Osteoblast (primary cell): ENCODE results near the gene ACVR1. TPM values are rescaled to one million over a fixed set of nuclear protein-coding genes. Genes with fewer than 3 reads are reported as not detected.

Experiments used
- DNase-seq: peaks from one replicate; pipeline ENCODE4 v3.0.0; 2011; ENCODE audit warnings: low spot score, mixed read lengths; ENCODE audit not compliant: insufficient read length; ENCODE audit errors: missing footprints
- H2AFZ ChIP-seq: 2 replicates; pipeline ENCODE4 v1.6.0; 2011; ENCODE audit warnings: mild to moderate bottlenecking, low read length
- H3K27ac ChIP-seq: 2 replicates; pipeline ENCODE4 v1.5.1; 2011; ENCODE audit warnings: mild to moderate bottlenecking, low read depth, low read length, moderate library complexity
- H3K27me3 ChIP-seq: 2 replicates; pipeline ENCODE4 v1.6.0; 2012; ENCODE audit warnings: mild to moderate bottlenecking, control low read depth, inconsistent platforms, low read length, moderate library complexity; ENCODE audit not compliant: insufficient read depth
- H3K36me3 ChIP-seq: 2 replicates; pipeline ENCODE4 v1.5.1; 2011; ENCODE audit warnings: mild to moderate bottlenecking, low read length, control low read depth, moderate library complexity; ENCODE audit not compliant: insufficient read depth
- H3K4me1 ChIP-seq: 2 replicates; pipeline ENCODE4 v1.5.1; 2011; ENCODE audit warnings: mild to moderate bottlenecking, low read length, control low read depth, moderate library complexity; ENCODE audit not compliant: insufficient read depth
- H3K4me2 ChIP-seq: 2 replicates; pipeline ENCODE4 v1.6.0; 2011; ENCODE audit warnings: mild to moderate bottlenecking, low read length; ENCODE audit not compliant: insufficient read depth
- H3K4me3 ChIP-seq: fragments of 200-600 bp; sonication (generic); 3 replicates; pipeline ENCODE4 v1.5.1; 2012; ENCODE audit warnings: mild to moderate bottlenecking, low read length, inconsistent platforms; ENCODE audit not compliant: insufficient read depth
- H3K79me2 ChIP-seq: 2 replicates; pipeline ENCODE4 v1.6.0; 2012; ENCODE audit warnings: mild to moderate bottlenecking, low read length, control low read depth, inconsistent platforms; ENCODE audit not compliant: insufficient read depth
- H3K9me3 ChIP-seq: 2 replicates; pipeline ENCODE4 v1.5.1; 2011; ENCODE audit warnings: low read depth, low read length, control low read depth
- H4K20me1 ChIP-seq: 2 replicates; pipeline ENCODE4 v1.6.0; 2012; ENCODE audit warnings: mild to moderate bottlenecking, low read length, control low read depth; ENCODE audit not compliant: insufficient read depth
- CTCF ChIP-seq: IDR thresholded peaks from 2 replicates; pipeline ENCODE4 v1.5.1; 2011; ENCODE audit warnings: mild to moderate bottlenecking, low read depth, low read length, moderate library complexity; ENCODE audit errors: extremely low read depth
- total RNA-seq: library from RNA; depleted of rRNA; stranded (reverse); fragments of >200 nt; gene quantifications from 2 replicates; pipeline ENCODE4 v1.2.3, GENCODE V29; 2012

The ACVR1 gene
- total RNA-seq, 1 donor = 52.5 TPM

DNA sequence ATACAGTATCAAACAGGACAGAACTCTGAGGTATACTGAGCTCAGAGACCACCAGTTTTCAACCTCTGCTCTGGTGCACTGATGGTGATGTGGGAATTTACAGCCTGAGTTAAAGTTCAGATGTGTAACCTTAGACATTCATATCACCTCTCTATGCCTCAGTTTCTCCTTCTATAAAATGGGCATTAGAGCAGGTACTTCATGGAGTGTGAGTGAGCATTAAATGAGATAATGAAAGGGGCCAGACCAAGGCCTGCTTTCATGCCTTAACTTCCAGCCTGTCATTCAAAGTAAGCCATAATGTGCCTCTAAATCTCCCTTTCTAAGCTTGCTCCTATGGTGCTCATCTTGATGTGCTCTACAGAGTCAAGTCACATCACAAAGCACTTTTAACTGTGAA is 8.4 kb downstream of the ACVR1 start:
- no peak for TF ChIP-seq CTCF
- Histone ChIP-seq H3K4me2 (no peak overlapping the region), H4K20me1 (peaks cover 60% of the 10 kb centered on the region), H3K36me3 (no peaks in the 10 kb centered on the region), H3K27ac (no peak overlapping the region), H3K4me1 (peaks cover 13% of the 10 kb centered on the region), H3K79me2 (peaks cover 94% of the 10 kb centered on the region), H3K9me3 (no peaks in the 10 kb centered on the region), H3K4me3 (no peak overlapping the region), H2AFZ (no peak overlapping the region), H3K27me3 (no peaks in the 10 kb centered on the region)
- DNase-seq = peak; percentile 54

- H3K4me3 ChIP-seq = no peak overlapping the region
- no peaks in the 10 kb centered on the region for H3K36me3 ChIP-seq
- H3K27me3 ChIP-seq = no peaks in the 10 kb centered on the region
- H3K4me1 ChIP-seq = peaks cover 13% of the 10 kb centered on the region
- H3K27ac ChIP-seq = peak overlapping the region; percentile 21
- DNase-seq = no peak
- peak overlapping the region; percentile 24 for H3K4me2 ChIP-seq
- peaks cover 52% of the 10 kb centered on the region for H4K20me1 ChIP-seq
- no peak overlapping the region for H2AFZ ChIP-seq
- H3K79me2 ChIP-seq = peaks cover 90% of the 10 kb centered on the region
- no peak for TF ChIP-seq CTCF
- H3K9me3 ChIP-seq = no peaks in the 10 kb centered on the region
These were observed 9.2 kb downstream of the ACVR1 start for GRCh38 chr2:157866666-157867642.

DNA sequence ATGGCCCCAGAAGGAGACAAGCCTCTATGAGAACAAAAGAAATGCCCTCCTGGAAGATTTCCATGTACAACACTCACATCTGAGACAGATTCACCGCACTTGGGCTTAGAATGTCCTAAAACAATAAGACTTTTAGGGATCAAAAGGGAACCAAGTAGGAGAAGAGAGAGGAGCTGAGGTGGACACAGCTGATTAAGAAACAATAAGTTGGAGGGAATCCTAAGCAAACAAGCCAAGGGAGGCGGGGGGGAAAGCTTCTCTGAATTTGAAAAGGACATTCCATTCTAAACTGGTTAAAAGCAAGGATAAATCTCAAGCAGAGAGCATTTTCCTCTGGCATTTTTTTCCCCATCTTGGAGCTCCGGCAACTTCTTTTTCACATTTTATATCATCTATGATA is 9.9 kb downstream of the ACVR1 start:
- peak overlapping the region; percentile 24 for H3K4me2 ChIP-seq
- no peak overlapping the region for H2AFZ ChIP-seq
- no peak for TF ChIP-seq CTCF
- H3K36me3 ChIP-seq = no peaks in the 10 kb centered on the region
- peaks cover 13% of the 10 kb centered on the region for H3K4me1 ChIP-seq
- no peaks in the 10 kb centered on the region for H3K9me3 ChIP-seq
- H3K27ac ChIP-seq = peak overlapping the region; percentile 21
- H3K27me3 ChIP-seq = no peaks in the 10 kb centered on the region
- peaks cover 48% of the 10 kb centered on the region for H4K20me1 ChIP-seq
- peak; percentile 53 for DNase-seq
- H3K4me3 ChIP-seq = no peak overlapping the region
- H3K79me2 ChIP-seq = peaks cover 90% of the 10 kb centered on the region

GRCh38 chr2:157864857-157865430 is 11.2 kb downstream of the ACVR1 start:
- no peak overlapping the region for H3K4me3 ChIP-seq
- no peak for TF ChIP-seq CTCF
- H4K20me1 ChIP-seq = peaks cover 38% of the 10 kb centered on the region
- no peaks in the 10 kb centered on the region for H3K27me3 ChIP-seq
- peaks cover 90% of the 10 kb centered on the region for H3K79me2 ChIP-seq
- H3K4me1 ChIP-seq = peaks cover 13% of the 10 kb centered on the region
- DNase-seq = no peak
- no peak overlapping the region for H2AFZ ChIP-seq
- no peak overlapping the region for H3K4me2 ChIP-seq
- H3K36me3 ChIP-seq = no peaks in the 10 kb centered on the region
- H3K27ac ChIP-seq = no peak overlapping the region
- H3K9me3 ChIP-seq = no peaks in the 10 kb centered on the region
